RWPE1 (cell line): ENCODE results near the gene SVEP1.
"Not testable (repeated sequence)": the region's sequence is repeated elsewhere in the genome, so short reads cannot be mapped to it uniquely, and the experiment has no call there.

Source experiments
- CTCF ChIA-PET: fragments of 350-600 bp; sonication (Branson Sonifier 250); formaldehyde crosslinking; extraction: SDS; loops from one replicate; lab custom pipeline; 2021; lab: Yijun Ruan, JAX
- POLR2A ChIA-PET: fragments of 400-600 bp; formaldehyde crosslinking; extraction: SDS; loops from one replicate; lab custom pipeline; 2020; ENCODE audit warnings: antibody characterized with exemption; ENCODE audit not compliant: low non-redundant PET; lab: Yijun Ruan, JAX
- DNase-seq: peaks from one replicate; pipeline ENCODE4 v3.0.0; 2012; ENCODE audit warnings: low spot score
- H3K27ac ChIP-seq: fragments of 450-650 bp; 2 replicates; pipeline ENCODE4 v1.5.1; 2017
- TF ChIP-seq, protein P1 (sequence below): fragments of 450-650 bp; conservative IDR thresholded peaks from 2 replicates; pipeline ENCODE4 v1.5.1; 2017; ENCODE audit warnings: low read depth, mild to moderate bottlenecking

The SVEP1 gene

DNA sequence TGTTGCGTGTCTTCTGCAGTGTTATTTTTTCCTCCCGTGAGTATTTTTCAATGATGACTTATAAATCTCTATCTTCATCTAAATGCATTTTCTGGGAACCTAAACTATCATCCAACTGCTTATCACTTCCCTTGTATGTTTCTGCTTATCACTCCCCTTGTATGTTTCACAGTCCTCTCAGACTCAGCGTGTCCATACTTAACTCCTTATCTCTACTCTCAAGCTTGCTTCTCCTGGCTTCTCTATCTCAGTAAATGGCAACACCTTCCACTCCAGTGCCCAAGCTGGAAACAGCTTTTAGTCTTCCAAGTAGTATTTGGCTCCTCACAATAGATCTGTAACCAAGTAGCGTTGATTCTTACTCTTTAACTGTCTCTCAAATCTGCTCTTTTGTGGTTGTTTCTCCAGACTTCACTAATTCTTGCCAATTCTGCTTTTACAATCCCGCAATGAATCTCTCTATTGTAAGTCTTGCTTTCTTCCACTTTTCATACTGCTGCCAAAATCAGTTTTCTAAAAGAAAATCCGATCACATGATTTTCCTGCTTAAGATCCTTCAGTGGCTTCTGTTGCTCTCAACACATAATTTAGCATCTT is 208.0 kb downstream of the SVEP1 start:
- CTCF ChIA-PET = interaction anchor here (0.5 kb wide), 1 partner anchor 17 kb away, joined by 5 read pairs; no protein-coding TSS in a partner anchor
- no peak for DNase-seq
- no peak overlapping the region for H3K27ac ChIP-seq
- POLR2A ChIA-PET = no interaction called here
- TF ChIP-seq, protein P1, sequence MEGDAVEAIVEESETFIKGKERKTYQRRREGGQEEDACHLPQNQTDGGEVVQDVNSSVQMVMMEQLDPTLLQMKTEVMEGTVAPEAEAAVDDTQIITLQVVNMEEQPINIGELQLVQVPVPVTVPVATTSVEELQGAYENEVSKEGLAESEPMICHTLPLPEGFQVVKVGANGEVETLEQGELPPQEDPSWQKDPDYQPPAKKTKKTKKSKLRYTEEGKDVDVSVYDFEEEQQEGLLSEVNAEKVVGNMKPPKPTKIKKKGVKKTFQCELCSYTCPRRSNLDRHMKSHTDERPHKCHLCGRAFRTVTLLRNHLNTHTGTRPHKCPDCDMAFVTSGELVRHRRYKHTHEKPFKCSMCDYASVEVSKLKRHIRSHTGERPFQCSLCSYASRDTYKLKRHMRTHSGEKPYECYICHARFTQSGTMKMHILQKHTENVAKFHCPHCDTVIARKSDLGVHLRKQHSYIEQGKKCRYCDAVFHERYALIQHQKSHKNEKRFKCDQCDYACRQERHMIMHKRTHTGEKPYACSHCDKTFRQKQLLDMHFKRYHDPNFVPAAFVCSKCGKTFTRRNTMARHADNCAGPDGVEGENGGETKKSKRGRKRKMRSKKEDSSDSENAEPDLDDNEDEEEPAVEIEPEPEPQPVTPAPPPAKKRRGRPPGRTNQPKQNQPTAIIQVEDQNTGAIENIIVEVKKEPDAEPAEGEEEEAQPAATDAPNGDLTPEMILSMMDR = no peak

DNA sequence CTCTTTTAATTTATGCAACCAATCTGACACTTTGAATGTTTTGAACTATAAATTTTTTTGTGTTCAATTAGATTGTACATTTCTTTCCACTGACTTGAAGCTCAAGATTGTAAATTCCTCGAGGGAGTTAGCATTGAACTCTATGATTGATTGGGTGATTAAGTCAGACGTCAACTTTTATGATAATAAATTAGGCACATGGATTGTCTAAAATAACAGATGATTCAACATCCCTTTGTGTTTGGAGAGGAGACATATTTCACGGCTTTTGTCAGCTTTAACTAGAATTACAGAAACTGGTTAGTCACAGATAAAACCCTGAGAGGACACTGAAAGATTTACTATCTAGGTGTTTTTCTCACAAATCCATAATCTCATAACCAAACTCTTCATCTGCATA is 209.2 kb downstream of the SVEP1 start:
- DNase-seq = peak; percentile 87
- POLR2A ChIA-PET = no interaction called here
- no peak overlapping the region for H3K27ac ChIP-seq
- TF ChIP-seq, protein P1 = no peak
- CTCF ChIA-PET = interaction anchor here (0.6 kb wide), 1 partner anchor 55 kb away, joined by 3 read pairs; no protein-coding TSS in a partner anchor

DNA sequence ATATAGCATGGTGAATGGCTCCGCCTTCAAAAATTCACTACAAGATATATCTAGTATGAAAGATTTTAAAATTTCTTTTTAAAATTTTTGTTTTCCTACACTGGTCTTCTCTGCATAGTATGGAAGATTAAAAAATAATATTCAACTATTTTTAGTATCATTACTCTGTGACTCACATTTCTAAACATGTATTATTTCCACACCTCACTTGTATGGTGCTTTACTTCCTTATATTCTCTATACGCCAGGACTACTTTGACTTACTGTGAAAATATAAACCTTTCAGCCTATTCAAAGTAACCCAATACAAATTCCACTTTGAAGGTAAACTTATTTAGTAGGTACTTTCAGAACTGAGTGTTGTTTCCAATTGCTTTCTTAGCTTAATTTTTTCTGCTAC is 215.1 kb downstream of the SVEP1 start:
- H3K27ac ChIP-seq = no peak overlapping the region
- DNase-seq = no peak
- CTCF ChIA-PET = no interaction called here
- TF ChIP-seq, protein P1 = no peak
- POLR2A ChIA-PET = no interaction called here

DNA sequence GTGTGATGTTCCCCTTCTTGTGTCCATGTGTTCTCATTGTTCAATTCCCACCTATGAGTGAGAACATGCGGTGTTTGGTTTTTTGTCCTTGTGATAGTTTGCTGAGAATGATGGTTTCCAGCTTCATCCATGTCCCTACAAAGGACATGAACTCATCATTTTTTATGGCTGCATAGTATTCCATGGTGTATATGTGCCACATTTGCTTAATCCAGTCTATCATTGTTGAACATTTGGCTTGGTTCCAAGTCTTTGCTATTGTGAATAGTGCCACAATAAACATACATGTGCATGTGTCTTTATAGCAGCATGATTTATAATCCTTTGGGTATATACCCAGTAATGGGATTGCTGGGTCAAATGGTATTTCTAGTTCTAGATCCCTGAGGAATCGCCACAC is 220.5 kb downstream of the SVEP1 start:
- POLR2A ChIA-PET, CTCF ChIA-PET, H3K27ac ChIP-seq, DNase-seq: not testable (repeated sequence)

DNA sequence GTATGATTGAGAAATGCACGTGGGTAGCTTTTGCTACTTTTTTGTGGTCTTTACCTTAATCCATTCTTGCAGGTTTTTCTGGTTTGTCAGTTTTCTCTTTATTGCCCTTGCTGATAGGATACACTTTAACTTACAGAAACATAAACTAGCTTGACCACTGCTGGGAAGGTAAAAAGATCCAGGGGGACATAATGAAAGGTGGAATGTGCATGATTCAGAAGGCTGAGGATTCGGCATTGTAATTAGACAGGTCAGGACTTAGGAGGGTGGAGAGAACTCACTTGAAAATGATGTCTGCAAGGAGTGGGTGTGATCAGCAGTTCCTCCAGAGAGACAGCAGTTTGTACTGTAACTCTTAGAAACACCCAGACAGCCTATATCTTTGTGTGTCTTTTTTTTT is 222.0 kb downstream of the SVEP1 start:
- ChIA-PET CTCF (interaction anchor here (0.7 kb wide), 1 partner anchor 703 kb away, joined by 3 read pairs; no protein-coding TSS in a partner anchor), POLR2A (no interaction called here)
- TF ChIP-seq, protein P1 = no peak
- peak; percentile 75 for DNase-seq
- no peak overlapping the region for H3K27ac ChIP-seq

DNA sequence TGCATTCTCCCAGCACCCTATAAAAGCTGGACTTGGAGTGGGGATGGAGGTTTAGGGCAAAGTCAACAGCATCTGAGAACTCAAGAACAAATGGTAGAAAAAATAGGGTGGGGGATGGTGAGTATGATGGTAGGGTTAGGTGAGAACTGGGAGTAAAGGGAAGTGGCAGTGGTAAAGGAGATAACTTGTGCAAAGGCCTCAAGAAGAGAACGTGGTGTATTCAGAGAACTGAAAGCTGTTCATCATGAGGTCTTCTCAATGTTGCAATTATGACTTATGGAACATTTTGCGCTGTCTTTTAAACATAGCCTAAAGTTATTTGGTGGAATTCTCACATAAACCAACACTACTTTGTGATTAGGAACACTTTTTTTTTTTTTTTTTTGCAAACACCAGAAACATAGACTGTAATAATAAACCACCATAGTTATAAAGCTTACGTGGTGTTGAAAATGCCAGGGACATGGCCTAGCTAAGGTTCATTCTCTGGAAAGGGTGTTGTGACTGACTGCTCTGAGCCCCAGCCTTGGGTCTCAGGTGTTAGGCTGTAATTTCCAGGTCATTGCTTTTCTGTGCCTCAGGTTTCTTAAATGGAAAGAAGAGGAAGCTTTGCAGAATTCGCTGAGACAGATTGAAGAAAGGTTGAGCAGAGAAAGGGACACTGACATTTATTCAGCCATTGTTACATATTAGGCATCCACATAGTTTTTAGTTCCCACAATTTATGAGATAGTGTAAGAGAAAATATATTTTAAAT is 222.7 kb downstream of the SVEP1 start:
- DNase-seq = no peak
- POLR2A ChIA-PET = no interaction called here
- CTCF ChIA-PET = interaction anchor here (0.6 to 0.7 kb wide), 3 partner anchors 42 to 703 kb away, joined by 3 to 5 read pairs (median 3); no protein-coding TSS in a partner anchor
- TF ChIP-seq, protein P1 = no peak
- no peak overlapping the region for H3K27ac ChIP-seq

DNA sequence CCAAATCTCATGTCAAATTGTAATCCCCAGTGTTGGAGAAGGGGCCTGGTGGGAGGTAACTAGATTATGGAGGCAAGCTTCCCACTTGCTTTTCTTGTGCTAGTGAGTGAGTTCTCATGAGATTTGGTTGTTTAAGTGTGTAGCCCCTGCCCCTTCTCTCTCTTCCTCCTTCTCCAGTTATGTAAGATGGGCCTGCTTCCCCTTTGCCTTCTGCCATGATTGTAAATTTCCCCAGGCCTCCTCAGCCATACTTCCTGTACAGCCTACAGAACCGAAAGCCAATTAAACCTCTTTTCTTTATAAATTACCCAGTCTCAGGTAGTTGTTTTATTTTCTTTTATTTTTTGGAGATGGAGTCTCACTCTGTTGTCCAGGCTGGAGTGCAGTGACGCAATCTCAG is 223.6 kb downstream of the SVEP1 start:
- no peak for DNase-seq
- H3K27ac ChIP-seq = no peak overlapping the region
- ChIA-PET POLR2A (no interaction called here), CTCF (no interaction called here)
- TF ChIP-seq, protein P1 = no peak
